Psoas muscle (tissue), 8 donors: ENCODE measurements around the gene FTMT. TPM values are rescaled to one million over a fixed set of nuclear protein-coding genes. Genes with fewer than 3 reads are reported as not detected.

Experiments
- ATAC-seq, 4 donors: fragments of 200-7000 bp; cut with Tn5 transposase; one replicate each; pipeline ENCODE4 v1.9.1; 2020; ENCODE audit warnings: moderate library complexity in 3 of 4, mild to moderate bottlenecking in 2 of 4
- DNase-seq, 2 donors: peaks; one replicate each; pipeline ENCODE4 v3.0.0-alpha.2; 2020
- H3K27ac ChIP-seq: fragments of 200-600 bp; one replicate; pipeline ENCODE4 v1.8.0; 2022
- H3K27me3 ChIP-seq, 3 donors: fragments of 200-600 bp in 1 of 3; one replicate each; pipeline versions ENCODE4 v1.6.1 to v1.8.0; 2013 to 2022; ENCODE audit warnings: low read length in 2 of 3, mild to moderate bottlenecking in 2 of 3, moderate library complexity in 1 of 3; ENCODE audit not compliant: insufficient read depth in 3 of 3
- H3K36me3 ChIP-seq, 2 donors: fragments of 200-600 bp in 1 of 2; one replicate each; pipeline versions ENCODE4 v1.6.1 to v1.8.0; 2013 to 2022; ENCODE audit warnings: low read depth in 1 of 2, mild to moderate bottlenecking in 1 of 2, moderate library complexity in 1 of 2; ENCODE audit not compliant: insufficient read depth in 1 of 2
- H3K4me1 ChIP-seq: fragments of 200-600 bp; one replicate; pipeline ENCODE4 v1.8.0; 2022
- H3K4me3 ChIP-seq: fragments of 200-600 bp; one replicate; pipeline ENCODE4 v1.8.0; 2022; ENCODE audit warnings: mild to moderate bottlenecking
- H3K9me3 ChIP-seq: fragments of 200-600 bp; one replicate; pipeline ENCODE4 v1.8.0; 2022
- CTCF ChIP-seq: fragments of 200-600 bp; IDR thresholded peaks from one replicate; pipeline ENCODE4 v1.8.0; 2022; ENCODE audit warnings: antibody characterized with exemption
- intact Hi-C, 2 donors: fragments of 100-400 bp; cut with DNase I; formaldehyde crosslinking; loops; one replicate each; pipeline versions ENCODE4 v1.11.0 to v1.14.2; 2022
- polyA plus RNA-seq, 3 donors: library from polyadenylated mRNA; stranded (reverse); fragments of 200-250 nt; gene quantifications; one replicate each; pipeline ENCODE4 v1.2.3, GENCODE V29; 2013
- total RNA-seq, 4 donors: library from RNA; stranded (reverse); fragmentation: NEBNext Ultra II Directional in 2 of 4; extraction: Animal tissue kit (Norgen Biotek cat#: 25700) in 2 of 4; gene quantifications; one replicate each; pipeline versions ENCODE4 v1.2.1 to v1.2.4, GENCODE V29; 2021 to 2023
- donor health status: healthy with polysubstance abuse.
- donor health status: DM: no; HTN: no; CAD: no; lungs with moderate emphysema.
- donor health status: Bipolar disorder and iron deficiency.
- donor health status: healthy.
- donor health status: DM: yes; HTN: yes; CAD: no.
- donor health status: DM: no; HTN: no; CAD: no.
- donor health status: DM: no; HTN: no; CAD: no.
- donor health status: DM: yes; HTN: yes; CAD: no.

The FTMT gene
- total and polyA plus RNA-seq, 7 donors: not detected

- Histone ChIP-seq H3K9me3 (no peaks in the 10 kb centered on the region), H3K36me3 (no peaks in the 10 kb centered on the region), H3K27me3 (no peaks in the 10 kb centered on the region), H3K4me3 (no peak overlapping the region), H3K4me1 (no peaks in the 10 kb centered on the region), H3K27ac (no peak overlapping the region)
- no peak for TF ChIP-seq CTCF
- intact Hi-C loops: loop anchor here in 1 of 2 donors (10.0 kb wide), 1 partner anchor 245 kb away; no protein-coding TSS in a partner anchor
- DNase-seq (no peak), ATAC-seq (no peak)
Observed at GRCh38 chr5:121899346-121899745, 47.7 kb downstream of the FTMT start.

Other genes with a start within 250 kb of the FTMT start
- 10 to 100 TPM in 3 of 4 donors, 1 to 10 TPM in 1; 8.5 to 13.1 (median 12.8) TPM for gene SRFBP1, start 110.1 kb downstream of the FTMT start, total RNA-seq
- gene SRFBP1, start 110.1 kb downstream of the FTMT start, polyA plus RNA-seq: 10 to 100 TPM in 1 of 3 donors, 1 to 10 TPM in 2; 5.2 to 10.0 (median 5.8) TPM
- 1 to 10 TPM; 1.6 to 4.9 (median 3.5) TPM for gene LOX, start 226.4 kb downstream of the FTMT start, total RNA-seq
- gene LOX, start 226.4 kb downstream of the FTMT start, polyA plus RNA-seq: 1 to 10 TPM in 1 of 3 donors, under 1 TPM in 2; 0.51 to 1.3 (median 0.68) TPM